DMS153 treated with DMSO at 0.1 percent for 48 hours (cell line): Measurements from ENCODE around the gene EP400.

Experiments used
- DNase-seq: peaks from one replicate; lab custom pipeline; 2025; ENCODE audit not compliant: unreplicated experiment; lab: John Stamatoyannopoulos, UW

EP400 gene

DNA sequence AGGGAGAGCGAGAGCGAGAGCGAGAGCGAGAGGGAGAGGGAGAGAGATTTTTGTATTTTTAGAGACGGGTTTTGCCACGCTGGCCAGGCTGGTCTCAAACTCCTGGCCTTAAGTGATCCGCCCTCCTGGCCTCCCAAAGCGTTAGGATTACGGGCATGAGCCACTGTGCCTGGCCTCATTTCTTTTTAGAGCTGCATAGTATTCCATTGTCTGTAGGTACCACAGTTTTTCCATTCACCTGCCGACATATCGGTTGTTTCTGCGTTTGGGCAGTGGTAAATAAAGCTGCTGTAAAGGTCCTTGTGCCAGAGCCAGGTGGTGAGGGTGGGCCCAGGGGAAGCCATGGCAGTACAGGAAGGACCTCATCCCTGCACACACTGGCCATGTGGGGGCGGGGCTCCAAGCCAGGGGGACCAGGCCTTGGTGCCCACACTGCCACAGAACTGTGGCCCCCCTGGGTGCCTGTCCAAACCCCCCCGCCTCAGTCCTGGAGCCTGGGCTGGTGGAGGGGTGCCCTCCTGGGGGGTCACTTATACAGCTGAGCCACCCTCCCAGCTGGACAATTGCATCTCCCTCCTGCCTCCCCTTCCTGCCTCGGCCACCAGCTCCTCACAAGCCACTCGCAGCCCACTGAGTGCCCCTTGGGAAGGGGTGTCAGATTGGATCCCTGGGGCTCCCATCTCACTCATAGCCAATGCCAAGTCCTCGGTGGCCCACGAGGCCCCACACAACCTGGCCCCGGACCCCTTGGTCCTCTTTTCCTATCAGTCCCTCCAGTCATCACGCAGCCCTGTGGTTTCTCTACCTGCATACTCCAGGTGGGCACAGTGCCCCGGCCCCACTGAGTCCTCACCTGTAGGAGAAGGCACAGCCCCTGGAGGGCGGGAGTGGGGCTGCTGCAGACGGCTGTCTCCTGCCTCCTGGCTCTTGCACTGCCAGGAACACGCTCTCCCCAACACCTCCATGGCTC is 22.3 kb upstream of the EP400 start:
- no peak for DNase-seq

DNA sequence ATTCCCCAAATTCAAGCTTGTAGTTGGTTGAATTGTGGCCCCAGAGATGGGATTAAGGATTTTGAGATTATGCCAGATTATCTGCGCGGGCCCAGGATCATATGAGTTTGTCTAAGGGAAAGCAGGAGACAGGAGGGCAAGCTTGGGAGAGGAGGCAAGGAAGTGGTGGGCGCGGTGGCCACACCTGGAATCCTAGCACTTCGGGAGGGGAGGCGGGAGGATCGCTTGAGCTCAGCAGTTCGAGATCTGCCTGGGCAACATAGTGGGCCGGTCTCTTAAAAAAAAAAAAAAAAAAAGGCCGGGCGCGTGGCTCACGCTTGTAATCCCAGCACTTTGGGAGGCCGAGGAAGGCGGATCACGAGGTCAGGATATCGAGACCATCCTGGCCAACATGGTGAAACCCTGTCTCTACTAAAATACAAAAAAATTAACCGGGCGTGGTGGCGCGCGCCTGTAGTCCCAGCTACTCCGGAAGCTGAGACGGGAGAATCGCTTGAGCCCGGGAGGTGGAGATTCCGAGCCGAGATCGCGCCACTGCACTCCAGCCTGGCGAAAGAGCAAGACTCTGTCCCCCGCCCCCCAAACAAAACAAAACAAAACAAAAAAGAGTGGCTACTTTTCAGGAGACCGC is 21.5 kb upstream of the EP400 start:
- DNase-seq = no peak

DNA sequence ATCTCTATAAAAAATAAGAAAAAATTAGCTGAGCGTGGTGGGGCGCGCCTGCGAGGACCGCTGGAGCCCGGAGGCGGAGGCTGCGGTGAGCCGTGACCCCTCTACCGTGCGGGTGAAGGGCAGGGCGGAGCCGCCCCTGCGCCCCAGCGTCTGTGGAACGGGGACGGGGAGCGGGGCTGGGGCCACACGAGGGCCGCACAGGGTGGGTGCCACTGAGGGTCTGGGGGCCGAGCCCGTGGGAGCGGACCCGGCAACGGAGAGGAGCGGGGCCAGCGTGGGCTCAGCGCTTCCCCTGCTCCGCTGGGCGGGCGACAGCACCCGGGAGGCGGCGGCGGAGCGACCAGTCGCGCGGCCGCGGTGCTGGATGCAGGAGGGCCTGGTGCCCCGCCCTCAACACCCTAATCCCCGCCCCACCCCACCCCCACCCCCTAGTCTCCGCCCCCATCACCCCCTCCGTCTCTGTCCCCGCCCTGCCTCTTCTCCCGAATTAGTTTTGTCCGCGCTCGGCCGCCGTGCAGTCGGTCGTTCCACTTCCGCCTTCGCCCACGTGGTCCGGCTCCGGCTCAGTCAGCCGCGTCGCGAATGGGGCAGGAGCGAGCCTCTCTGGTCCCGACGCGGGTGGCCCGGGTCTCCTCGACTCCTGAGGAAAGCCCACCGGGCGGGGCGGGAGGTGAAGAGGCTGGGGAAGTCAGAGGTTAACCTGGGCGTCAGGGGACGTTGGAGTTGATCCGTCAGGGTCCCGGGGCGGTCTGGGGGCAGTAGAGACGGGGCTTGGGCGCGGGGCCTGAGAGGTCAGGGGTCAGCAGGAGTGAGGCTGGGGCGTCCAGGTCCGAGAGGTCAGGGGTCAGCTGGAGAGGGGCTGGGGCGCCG is 20.8 kb upstream of the EP400 start, which contains the start of gene PUS1:
PUS1 (plus strand) TSS at position 566 of the 870 bp plus-strand sequence. CDS start 447 bp downstream, outside the sequence.
- peak; percentile 49 for DNase-seq

DNA sequence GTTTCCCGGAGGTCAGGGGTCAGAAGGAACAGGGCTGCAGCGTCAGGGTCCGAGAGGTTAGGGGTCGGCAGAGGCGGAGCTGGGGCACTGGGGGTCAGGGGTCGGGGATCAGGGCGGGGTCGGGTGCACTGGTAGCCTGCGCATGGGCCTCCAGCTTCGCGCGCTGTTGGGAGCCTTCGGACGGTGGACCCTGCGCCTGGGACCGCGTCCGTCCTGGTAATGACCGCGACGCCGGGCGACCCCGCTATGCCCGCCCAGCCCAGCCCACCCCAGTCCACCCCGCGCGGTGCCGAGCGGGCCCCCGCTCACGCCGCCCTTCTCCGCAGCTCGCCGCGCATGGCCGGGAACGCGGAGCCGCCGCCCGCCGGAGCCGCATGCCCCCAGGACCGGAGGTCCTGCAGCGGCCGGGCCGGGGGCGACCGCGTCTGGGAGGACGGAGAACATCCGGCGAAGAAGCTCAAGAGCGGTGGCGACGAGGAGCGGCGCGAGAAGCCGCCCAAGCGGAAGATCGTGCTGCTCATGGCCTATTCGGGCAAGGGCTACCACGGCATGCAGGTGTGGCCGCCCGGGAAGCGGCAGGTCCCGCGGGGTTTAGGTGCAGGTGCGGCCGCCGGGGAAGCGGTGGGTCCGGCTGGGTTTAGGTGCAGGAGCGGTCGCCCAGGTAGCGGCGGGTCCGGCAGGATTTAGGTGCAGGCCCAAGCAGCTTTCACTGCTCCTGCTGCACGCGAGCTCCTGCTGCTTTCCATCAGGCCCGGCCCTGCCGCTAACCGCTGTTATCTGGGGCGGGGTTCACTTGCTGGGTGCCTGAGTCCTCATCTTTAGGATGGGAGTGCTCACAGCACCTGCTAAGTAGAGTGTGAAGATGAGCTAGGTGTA is 19.9 kb upstream of the EP400 start:
- no peak for DNase-seq

DNA sequence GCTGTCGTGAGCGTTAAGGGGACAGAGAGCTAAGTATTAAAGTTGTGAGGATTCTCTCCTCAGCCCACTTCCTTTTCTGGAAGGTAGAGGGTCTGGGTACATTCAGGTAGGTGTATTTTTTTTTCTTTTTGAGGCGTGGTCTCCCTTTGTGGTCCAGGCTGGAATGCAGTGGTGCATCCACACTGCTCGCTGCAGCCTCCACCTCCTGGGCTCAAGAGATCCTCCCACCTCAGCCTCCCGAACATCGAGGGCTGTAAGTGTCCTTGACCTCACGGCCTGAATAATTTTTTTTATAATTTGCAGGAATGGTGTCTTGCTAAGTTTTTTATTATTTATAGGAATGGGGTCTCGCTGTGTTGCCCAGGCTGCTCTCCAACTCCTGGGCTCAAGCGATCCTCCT is 19.2 kb upstream of the EP400 start:
- DNase-seq = no peak

DNA sequence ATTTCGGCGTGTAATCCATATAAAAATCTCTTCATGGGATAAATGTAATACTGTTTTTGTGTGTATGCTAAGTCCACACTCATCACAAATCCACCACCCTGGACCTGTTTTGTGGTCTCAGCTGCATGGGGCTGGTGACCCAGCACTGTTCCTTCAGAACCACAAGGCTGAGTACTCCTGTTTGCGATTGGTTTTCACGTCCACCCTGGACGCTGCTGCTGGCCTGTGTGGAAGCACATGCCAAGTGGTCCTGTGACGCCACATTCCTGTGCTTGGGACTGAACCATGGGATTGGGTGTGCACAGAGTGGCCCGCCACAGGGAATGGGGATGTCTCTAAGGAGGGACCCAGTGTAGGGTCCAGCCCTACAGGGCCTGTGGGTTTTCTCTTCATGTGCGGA is 16.4 kb upstream of the EP400 start:
- DNase-seq = no peak

DNA sequence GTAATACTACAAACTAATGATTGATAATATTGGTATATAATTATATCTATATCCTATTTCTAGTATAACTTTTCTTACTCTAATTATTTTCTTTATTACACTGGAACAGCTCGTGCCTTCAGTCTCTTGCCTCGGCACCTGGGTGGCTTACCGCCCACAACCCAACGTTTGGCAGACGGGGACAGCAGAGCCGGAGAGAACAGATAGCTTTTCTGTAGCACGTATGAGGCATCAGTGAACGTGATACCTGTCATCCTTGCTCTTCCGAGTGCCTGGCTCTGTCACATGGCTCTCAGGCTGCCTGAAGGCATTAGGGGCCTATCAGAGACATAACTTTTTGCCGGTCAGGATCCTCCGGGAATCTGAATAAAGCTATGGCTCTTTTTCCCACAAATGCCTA is 15.2 kb upstream of the EP400 start:
- no peak for DNase-seq

DNA sequence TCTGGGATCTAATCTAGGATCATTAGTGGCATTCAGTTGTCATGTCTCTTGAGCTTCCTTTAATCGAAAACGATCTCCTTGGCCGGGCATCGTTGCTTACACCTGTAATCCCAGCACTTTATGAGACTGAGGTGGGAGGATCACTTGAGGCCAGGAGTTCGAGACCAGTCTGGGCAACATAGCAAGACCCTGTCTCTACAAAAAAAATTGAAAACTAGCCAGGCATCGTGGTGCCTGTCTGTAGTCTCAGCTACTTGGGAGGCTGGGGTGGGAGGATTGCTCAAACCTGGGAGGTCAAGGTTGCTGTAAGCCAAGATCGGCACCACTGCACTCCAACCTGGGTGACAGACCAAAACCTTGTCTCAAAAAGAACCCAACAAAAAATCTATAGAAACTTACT is 11.7 kb upstream of the EP400 start:
- DNase-seq = no peak

DNA sequence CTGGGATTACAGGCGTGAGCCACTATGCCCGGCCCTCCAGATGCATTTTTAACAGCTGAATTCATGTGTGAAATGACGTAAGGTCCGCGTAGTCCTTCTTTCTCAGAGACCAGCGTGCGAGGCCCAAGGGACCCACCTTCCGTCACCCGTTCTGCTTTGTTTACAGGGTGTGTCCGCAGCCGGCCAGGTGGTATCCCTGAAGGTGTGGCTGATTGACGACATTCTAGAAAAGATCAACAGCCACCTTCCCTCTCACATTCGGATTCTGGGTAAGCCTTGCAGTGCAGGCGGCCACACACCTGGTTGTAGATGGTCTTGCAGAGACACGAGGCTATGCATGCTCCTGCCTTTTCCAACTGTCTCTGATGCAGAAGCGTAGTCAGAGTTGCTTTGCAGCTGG is 10.7 kb upstream of the EP400 start:
- DNase-seq = peak; percentile 51

DNA sequence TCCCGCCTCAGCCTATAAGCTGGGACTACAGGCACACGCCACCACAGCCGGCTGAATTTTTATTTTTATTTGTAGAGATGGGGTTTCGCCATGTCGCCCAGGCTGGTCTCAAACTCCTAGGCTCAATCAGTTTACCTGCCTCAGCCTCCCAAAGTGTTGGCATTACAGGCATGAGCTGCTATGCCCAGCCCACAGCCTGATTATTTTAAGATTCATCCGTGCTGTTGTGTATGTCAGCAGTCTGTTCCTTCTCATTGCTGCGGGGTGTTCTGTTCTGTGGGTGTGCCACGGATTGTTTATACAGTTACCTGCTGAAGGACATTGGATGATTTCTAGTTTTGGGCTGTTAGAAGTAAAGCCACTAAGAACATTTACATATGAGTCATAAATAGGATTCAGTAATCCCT is 9.6 kb upstream of the EP400 start:
- DNase-seq = no peak

DNA sequence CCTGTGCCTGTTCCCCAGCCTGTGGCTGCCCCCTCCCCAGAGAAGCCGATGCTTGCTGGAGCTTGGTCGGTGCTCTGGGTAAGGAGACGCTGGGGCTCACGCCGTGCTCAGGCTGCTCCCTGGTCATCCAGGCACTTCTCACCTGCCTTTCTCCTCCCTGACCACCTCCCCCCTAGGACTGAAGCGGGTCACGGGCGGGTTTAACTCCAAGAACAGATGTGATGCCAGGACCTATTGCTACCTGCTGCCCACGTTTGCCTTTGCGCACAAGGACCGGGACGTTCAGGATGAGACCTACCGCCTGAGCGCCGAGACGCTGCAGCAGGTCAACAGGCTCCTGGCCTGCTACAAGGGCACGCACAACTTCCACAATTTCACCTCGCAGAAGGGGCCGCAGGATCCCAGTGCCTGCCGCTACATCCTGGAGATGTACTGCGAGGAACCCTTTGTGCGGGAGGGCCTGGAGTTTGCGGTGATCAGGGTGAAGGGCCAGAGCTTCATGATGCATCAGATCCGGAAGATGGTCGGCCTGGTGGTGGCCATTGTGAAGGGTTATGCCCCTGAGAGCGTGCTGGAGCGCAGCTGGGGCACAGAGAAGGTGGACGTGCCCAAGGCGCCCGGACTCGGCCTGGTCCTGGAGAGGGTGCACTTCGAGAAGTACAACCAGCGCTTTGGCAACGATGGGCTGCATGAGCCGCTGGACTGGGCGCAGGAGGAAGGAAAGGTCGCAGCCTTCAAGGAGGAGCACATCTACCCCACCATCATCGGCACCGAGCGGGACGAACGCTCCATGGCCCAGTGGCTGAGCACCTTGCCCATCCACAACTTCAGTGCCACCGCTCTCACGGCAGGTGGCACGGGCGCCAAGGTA is 8.4 kb upstream of the EP400 start:
- no peak for DNase-seq

DNA sequence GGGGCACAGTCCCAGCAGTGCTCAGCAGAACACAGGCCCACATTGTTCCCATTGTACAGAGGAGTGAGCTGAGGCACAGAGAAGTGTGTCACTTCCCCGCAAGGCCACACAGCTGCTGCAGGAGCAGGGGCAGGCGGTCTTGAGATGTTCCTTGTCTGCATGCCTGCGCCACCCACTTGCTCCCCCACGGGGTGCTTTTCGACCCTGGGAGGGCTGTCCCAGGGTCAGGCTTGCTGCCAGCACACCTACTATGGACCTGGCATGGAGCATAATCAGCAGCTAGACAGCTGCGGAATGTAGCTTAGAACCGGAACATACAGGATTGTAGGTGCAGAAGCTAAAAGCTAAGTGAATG is 7.8 kb upstream of the EP400 start:
- no peak for DNase-seq

DNA sequence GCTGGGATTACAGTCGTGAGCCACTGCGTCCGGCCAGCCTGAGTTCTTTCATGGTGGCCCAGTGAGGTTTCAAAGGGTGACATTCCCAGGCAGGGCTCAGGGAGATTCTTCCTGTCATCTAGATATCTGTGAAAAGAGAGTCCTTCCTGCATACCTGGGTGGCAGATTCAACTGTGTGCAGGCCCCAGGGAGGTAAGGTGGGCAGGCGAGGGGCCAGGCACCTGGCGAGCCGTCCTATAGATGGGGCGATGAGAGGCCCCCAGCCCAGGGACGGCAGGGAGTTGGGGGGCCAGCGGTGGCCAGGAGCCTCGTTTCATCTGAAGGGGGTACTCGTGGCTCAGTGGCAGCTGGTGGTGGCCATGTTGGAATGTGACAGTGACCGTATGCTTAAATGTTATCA is 7.1 kb upstream of the EP400 start:
- no peak for DNase-seq

DNA sequence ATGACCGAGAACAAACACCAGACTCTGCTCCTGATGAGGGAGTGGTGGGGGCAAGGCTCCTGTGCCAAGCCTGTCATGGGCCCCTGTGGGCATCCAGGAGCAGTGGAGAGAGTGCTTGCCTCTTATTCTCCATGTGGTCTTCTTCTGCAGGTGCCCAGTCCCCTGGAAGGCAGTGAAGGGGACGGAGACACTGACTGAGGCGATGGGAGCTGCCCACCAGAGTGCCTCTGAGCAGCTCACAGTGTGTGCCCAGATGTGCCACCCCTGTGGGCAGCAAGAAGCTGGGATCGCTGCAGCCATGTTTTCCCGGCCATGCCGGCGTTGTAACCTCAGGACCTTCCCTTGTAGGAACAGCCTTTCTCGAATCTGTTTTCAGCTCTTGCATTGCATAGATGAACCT is 6.4 kb upstream of the EP400 start:
- no peak for DNase-seq

DNA sequence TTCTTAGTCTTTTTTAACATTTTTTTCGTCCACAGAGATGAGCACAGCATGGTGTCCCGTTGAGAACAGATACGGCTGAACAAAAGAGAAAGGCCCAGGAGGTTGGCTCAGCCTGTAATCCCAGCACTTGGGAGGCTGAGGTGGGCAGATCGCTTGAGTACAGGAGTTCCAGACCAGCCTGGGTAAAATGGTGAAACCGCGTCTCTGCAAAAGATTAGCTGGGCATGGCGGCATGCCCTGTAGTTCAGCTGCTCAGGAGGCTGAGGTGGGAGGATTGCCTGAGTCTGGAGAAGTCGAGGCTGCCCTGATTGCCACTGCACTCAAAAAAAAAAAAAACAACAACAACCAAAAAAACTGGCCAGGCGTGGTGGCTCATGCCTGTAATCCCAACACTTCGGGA is 5.9 kb upstream of the EP400 start:
- no peak for DNase-seq

DNA sequence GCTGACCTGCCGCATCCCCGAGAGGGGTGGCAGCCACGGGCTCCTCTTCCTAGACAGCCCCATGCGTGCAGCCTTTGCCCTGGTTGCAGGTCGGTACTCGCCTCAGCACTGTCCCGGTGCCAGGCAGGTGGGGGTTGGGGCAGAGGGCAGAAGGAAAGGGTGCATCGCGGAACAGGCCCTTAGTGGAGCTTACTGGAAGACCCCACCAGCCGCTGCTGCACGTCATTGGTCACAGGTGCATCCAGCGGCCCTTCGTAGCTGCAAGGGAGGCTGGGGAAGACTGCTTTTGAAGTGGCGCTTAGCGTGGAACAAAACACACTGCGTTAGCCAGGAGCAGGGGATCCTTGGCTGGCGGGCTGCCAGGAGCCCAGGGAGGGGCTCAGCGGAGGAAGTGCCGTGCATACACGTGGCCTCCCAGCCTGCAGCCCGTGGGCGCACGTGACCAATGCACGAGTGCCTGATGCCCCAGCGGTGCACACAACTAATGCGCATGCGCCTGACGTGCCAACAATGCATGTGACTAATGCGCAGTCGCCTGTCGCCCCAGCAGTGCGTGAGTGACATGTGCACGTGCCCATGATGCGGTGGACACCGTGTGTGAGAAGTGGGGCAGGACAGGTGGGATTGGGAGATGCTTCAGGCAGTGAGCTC is 5.0 kb upstream of the EP400 start:
- DNase-seq = no peak

DNA sequence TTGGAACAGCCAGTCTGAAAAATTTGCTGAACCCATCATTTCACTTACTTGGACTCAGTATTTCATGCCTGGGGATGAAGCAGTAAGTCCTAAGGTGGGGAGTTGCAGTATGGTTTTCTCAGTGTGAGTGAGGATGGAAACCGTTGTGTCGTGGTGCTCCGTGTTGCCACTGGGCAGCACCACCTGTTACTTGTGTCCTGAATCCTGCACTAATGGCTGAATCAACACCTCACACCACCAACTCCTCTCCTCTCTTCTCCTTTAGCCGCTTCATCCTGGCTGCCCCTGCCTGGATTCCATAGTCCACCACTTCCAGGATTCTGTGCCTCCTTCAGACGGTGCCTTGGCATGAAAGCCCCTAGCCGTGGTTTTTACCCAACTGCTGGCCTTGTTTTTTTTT is 3.0 kb upstream of the EP400 start:
- no peak for DNase-seq

DNA sequence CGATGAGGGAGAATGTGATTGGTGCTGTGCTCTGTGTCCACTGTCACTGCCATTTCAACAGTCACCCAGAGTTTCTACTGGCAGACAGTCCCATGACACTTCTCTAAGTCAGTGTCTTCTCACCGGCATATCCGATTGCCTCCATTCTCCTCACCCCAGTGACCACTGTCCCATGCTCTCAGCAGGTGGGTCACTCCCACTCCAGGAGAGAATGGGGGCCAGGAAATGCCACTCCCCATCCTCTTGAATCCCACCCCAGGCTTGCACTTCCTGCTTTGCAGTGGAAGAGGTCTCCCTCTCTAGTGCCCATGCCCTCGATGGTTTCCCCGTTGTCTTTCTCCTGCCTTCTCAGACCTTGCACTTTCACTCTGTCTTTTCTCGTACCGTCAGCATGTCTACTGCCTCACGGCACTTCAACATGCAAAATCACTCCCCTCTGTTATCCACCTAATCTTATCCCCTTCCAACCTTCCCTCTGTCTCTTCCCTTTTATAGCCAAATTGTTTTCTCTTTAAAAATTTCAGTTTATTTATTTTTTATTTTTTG is 2.2 kb upstream of the EP400 start:
- DNase-seq = no peak

DNA sequence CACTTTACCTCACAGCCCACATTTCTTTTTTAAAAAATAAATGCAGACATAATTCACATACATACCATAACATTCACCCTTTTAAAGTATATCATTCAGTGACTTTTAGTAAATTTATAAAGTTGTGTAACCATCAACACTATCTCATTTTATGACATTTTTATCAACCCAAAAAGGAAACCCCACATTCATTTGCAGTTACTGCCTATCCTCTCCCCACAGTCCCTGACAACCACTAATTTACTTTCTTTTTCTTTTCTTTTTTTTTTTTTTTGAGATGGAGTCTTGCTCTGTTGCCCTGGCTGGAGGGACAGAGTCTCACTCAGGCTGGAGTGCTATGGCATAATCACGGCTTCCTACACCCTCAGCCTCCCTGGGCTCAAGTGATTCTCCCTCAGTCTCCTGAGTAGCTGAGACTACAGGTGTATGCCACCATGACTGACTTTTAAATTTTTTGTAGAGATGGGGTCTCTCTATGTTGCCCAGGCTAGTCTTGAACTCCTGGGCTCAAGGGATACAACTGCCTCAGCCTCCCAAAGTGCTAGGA is 1.5 kb upstream of the EP400 start:
- no peak for DNase-seq
